ENCODE measurements around the gene SLC25A21.

GRCh38 chr14:36646664-36647416, 525.6 kb downstream of the SLC25A21 start:
- TF ChIP-seq CTCF (IDR thresholded peaks at IDR 0.05): no peak
- TF ChIP-seq POLR2AphosphoS5 (IDR thresholded peaks at IDR 0.05; ENCODE audit: low read depth, low read length): no peak
